MCF 10A (cell line): Measurements from ENCODE around the gene CHRND. TPM values are rescaled to one million over a fixed set of nuclear protein-coding genes. Genes with fewer than 3 reads are reported as not detected.

Source experiments
- BruUV-seq: library from RNA; stranded (reverse); fragments of 400-500 nt; replicated peaks from 2 replicates; lab custom pipeline; 2021; lab: Mats Ljungman, UMichigan
- CTCF ChIA-PET: fragments of 300-600 bp; sonication (Branson Sonifier 250); formaldehyde crosslinking; extraction: SDS; loops from one replicate; lab custom pipeline; 2021; ENCODE audit warnings: antibody characterized with exemption, inconsistent platforms; lab: Yijun Ruan, JAX
- POLR2A ChIA-PET: fragments of 300-600, 350-650 bp; sonication (Branson Sonifier 250); formaldehyde crosslinking; extraction: SDS; loops from one replicate; lab custom pipeline; 2020; ENCODE audit warnings: antibody characterized with exemption, inconsistent platforms; lab: Yijun Ruan, JAX
- DNase-seq: peaks from one replicate; pipeline ENCODE4 v3.0.0-alpha.2; 2018; ENCODE audit not compliant: unreplicated experiment
- H3K27ac Mint-ChIP-seq: one replicate; pipeline ENCODE4 v1.8.0; 2022; ENCODE audit warnings: mild to moderate bottlenecking, low read depth, mixed read lengths; ENCODE audit not compliant: unreplicated experiment
- H3K27me3 Mint-ChIP-seq: one replicate; pipeline ENCODE4 v1.8.0; 2022; ENCODE audit warnings: mixed read lengths; ENCODE audit not compliant: insufficient read depth, unreplicated experiment
- H3K36me3 Mint-ChIP-seq: one replicate; pipeline ENCODE4 v1.8.0; 2022; ENCODE audit warnings: mild to moderate bottlenecking, moderate library complexity, mixed read lengths; ENCODE audit not compliant: insufficient read depth, unreplicated experiment
- H3K4me1 Mint-ChIP-seq: one replicate; pipeline ENCODE4 v1.8.0; 2022; ENCODE audit warnings: mixed read lengths; ENCODE audit not compliant: insufficient read depth, unreplicated experiment
- H3K4me3 Mint-ChIP-seq: one replicate; pipeline ENCODE4 v1.8.0; 2022; ENCODE audit warnings: mild to moderate bottlenecking, moderate library complexity, mixed read lengths; ENCODE audit not compliant: unreplicated experiment
- H3K9me3 Mint-ChIP-seq: one replicate; pipeline ENCODE4 v1.8.0; 2022; ENCODE audit warnings: mixed read lengths; ENCODE audit not compliant: unreplicated experiment
- intact Hi-C: fragments of 100-400 bp; cut with micrococcal nuclease; formaldehyde crosslinking; loops from 2 replicates; pipeline ENCODE4 v1.14.1; 2022
- total RNA-seq: library from RNA; stranded (reverse); gene quantifications from 2 replicates; pipeline ENCODE4 v1.2.3, GENCODE V29; 2022
- TF ChIP-seq, protein P1 (sequence below): fragments of 200-600 bp; IDR thresholded peaks from one replicate; pipeline ENCODE4 v1.8.0; 2022; ENCODE audit warnings: antibody characterized with exemption, mild to moderate bottlenecking; ENCODE audit not compliant: unreplicated experiment

Gene CHRND
- total RNA-seq, 1 experiment from 2014 or later, result not detected

DNA sequence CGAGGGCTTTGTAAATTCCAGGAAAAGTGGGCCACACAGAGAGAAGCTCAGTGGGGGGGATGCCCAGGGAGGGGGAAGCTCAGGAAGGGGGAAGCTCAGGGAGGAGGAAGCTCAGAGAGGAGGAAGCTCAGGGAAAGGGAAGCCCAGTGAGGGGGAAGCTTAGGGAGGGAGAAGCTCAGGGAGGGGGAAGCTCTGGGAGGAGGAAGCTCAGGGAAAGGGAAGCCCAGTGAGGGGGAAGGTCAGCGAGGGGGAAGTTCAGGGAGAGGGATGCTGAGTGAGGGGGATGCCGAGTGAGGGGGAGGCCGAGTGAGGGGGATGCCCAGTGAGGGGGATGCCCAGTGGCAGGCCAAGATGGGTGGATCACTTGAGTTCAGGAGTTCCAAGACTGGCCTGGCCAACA is 12.7 kb downstream of the CHRND start:
- CTCF ChIA-PET, result interaction anchor here (0.6 kb wide), 1 partner anchor 391 kb away, joined by 3 read pairs; no protein-coding TSS in a partner anchor
- H3K4me3 Mint-ChIP-seq, result no peak overlapping the region
- POLR2A ChIA-PET, result interaction anchor here (0.6 to 2.6 kb wide), 3 partner anchors 12 to 669 kb away, joined by 3 to 6 read pairs (median 3); partner anchors contain the start of genes EIF4E2 and TIGD1

DNA sequence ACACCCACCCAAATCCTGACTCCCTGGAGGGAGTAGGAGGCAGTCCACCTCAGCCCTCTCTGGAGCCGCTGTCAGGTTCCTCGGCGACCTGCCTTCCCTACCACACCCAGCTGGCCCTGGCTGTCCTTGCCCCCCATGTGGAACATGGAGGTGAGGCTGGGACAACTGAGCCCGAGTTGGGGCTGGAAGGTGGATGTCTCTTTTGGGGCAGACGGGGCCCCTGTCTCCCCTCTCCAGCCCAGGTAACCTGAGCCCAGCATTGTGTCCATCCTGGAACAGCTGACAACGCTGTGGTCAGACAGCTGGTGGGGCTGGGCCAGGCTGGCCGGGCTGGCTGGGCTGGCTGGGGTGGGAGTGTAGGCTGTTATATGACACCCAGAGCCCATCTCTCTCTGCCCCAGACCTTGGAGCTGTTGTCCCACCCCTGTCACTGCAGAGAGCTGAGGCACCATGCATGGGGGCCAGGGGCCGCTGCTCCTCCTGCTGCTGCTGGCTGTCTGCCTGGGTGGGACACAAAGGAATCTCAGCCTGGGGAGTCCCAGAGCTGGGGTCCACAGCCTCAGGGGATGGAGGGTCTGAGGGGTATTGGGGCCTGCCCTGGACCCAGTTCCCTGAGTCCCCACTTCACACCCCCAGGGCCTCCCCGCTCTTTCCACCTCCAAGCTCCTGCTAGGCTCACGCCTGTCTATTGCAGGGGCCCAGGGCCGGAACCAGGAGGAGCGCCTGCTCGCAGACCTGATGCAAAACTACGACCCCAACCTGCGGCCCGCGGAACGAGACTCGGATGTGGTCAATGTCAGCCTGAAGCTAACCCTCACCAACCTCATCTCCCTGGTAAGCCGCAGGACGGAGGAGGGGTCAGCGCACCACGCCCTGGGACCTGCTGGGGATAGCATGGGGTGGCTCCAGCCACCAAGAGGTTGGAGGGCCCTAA is 13.6 kb downstream of the CHRND start, which contains the start of gene CHRNG:
TSS of gene CHRNG (plus strand) at position 395 of the 934 bp plus-strand sequence. CDS start at position 451, 56 bp downstream.
- no peaks in the 10 kb centered on the region for H3K4me1 Mint-ChIP-seq
- DNase-seq, result no peak
- intact Hi-C loops, result no loop called here
- peaks cover 6% of the 10 kb centered on the region for H3K36me3 Mint-ChIP-seq
- BruUV-seq, result no TSS peak
- no peak within 1 kb of the TSS for H3K4me3 Mint-ChIP-seq
- ChIA-PET POLR2A (interaction anchor here (0.6 to 2.6 kb wide), 3 partner anchors 8 to 88 kb away, joined by 3 to 6 read pairs (median 3); partner anchors contain the start of genes EIF4E2 and TIGD1), CTCF (interaction anchor here (0.7 to 1.3 kb wide), 2 partner anchors 100 to 1136 kb away, joined by 3 read pairs; no protein-coding TSS in a partner anchor)
- no peak within 1 kb of the TSS for H3K27ac Mint-ChIP-seq
- H3K27me3 Mint-ChIP-seq, result no peaks in the 10 kb centered on the region
- TF ChIP-seq, protein P1, sequence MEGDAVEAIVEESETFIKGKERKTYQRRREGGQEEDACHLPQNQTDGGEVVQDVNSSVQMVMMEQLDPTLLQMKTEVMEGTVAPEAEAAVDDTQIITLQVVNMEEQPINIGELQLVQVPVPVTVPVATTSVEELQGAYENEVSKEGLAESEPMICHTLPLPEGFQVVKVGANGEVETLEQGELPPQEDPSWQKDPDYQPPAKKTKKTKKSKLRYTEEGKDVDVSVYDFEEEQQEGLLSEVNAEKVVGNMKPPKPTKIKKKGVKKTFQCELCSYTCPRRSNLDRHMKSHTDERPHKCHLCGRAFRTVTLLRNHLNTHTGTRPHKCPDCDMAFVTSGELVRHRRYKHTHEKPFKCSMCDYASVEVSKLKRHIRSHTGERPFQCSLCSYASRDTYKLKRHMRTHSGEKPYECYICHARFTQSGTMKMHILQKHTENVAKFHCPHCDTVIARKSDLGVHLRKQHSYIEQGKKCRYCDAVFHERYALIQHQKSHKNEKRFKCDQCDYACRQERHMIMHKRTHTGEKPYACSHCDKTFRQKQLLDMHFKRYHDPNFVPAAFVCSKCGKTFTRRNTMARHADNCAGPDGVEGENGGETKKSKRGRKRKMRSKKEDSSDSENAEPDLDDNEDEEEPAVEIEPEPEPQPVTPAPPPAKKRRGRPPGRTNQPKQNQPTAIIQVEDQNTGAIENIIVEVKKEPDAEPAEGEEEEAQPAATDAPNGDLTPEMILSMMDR, result no peak
- peaks cover 6% of the 10 kb centered on the region for H3K9me3 Mint-ChIP-seq

More for the DNA sequence above, 12.7 kb downstream of the CHRND start:
- Mint-ChIP-seq H3K27ac (no peak overlapping the region), H3K4me1 (no peaks in the 10 kb centered on the region), H3K9me3 (peaks cover 6% of the 10 kb centered on the region), H3K27me3 (no peaks in the 10 kb centered on the region), H3K36me3 (peaks cover 6% of the 10 kb centered on the region)
- TF ChIP-seq, protein P1, result no peak
- no TSS peak for BruUV-seq
- no peak for DNase-seq
- intact Hi-C loops, result no loop called here

DNA sequence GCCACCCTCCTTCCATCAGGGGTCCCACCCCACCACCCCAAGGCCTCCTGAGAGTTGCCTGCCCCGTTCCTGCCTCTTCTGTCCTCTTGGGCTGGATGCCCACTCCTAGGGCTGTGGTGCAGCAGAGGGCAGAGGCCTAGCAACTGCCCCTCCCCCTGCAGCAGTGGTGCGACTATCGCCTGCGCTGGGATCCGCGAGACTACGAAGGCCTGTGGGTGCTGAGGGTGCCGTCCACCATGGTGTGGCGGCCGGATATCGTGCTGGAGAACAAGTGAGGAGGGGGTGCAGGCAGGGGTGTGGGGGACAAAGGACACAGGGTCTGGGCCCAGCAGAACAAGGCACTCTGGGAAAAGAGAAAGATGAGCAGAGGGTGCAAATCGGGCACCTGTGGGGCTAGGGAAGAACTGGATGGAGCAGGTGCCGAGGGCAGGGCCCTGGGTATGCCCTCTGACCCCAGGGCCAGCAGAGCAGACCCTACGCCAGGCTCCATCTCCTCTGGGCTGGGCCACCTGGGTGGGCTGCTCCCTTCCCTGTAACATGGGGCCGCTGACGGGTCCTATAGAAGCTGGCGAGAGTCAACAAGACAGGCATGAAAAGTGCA is 14.6 kb downstream of the CHRND start:
- POLR2A ChIA-PET, result no interaction called here
- intact Hi-C loops, result no loop called here
- H3K4me1 Mint-ChIP-seq, result no peaks in the 10 kb centered on the region
- CTCF ChIA-PET, result no interaction called here
- BruUV-seq, result no TSS peak
- TF ChIP-seq, protein P1, result no peak
- peaks cover 6% of the 10 kb centered on the region for H3K36me3 Mint-ChIP-seq
- no peak for DNase-seq
- H3K27me3 Mint-ChIP-seq, result no peaks in the 10 kb centered on the region
- peaks cover 6% of the 10 kb centered on the region for H3K9me3 Mint-ChIP-seq
- H3K4me3 Mint-ChIP-seq, result no peak overlapping the region
- H3K27ac Mint-ChIP-seq, result no peak overlapping the region
